Measurements from ENCODE around the gene TNC.

DNA sequence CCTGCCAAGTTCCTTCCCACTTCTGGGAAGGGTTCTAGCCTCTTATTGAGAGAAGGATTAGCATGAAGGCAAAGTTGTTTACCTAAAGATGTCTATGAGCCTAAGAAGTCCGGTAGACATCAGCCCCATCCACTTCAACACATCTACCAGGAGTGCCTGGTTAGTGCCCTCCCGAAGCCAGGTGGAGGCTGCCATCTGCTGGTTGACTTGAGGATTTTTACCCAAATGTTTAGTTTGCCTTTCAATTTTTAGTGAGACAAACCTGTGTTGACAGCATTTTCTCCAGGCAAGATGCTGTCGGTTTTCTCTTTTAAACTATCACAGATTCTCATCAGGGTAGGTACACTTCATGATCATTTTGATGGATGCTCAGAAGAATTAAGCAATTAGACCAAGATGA lies 104.0 kb downstream of the TNC start:
- TF ChIP-seq, protein P1, sequence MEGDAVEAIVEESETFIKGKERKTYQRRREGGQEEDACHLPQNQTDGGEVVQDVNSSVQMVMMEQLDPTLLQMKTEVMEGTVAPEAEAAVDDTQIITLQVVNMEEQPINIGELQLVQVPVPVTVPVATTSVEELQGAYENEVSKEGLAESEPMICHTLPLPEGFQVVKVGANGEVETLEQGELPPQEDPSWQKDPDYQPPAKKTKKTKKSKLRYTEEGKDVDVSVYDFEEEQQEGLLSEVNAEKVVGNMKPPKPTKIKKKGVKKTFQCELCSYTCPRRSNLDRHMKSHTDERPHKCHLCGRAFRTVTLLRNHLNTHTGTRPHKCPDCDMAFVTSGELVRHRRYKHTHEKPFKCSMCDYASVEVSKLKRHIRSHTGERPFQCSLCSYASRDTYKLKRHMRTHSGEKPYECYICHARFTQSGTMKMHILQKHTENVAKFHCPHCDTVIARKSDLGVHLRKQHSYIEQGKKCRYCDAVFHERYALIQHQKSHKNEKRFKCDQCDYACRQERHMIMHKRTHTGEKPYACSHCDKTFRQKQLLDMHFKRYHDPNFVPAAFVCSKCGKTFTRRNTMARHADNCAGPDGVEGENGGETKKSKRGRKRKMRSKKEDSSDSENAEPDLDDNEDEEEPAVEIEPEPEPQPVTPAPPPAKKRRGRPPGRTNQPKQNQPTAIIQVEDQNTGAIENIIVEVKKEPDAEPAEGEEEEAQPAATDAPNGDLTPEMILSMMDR (IDR thresholded peaks at IDR 0.05; ENCODE audit: extremely low read depth in 1 of 2, insufficient read depth in 1 of 2, low read depth in 1 of 2, low read length in 2 of 2) = peak; percentile 62 to 72
- TF ChIP-seq EZH2 (IDR thresholded peaks at IDR 0.05; ENCODE audit: borderline replicate concordance, low read depth, low read length, severe bottlenecking) (no peak), POLR2A (IDR thresholded peaks at IDR 0.05; ENCODE audit: low read depth, low read length) (no peak), FOS (IDR thresholded peaks at IDR 0.05; ENCODE audit: borderline replicate concordance, insufficient read depth, low read length) (no peak), JUN (IDR thresholded peaks at IDR 0.05; ENCODE audit: borderline replicate concordance, insufficient read depth, insufficient read length, low read depth) (no peak), POLR2AphosphoS5 (IDR thresholded peaks at IDR 0.05; ENCODE audit: insufficient read depth, low read depth, low read length) (no peak), GATA2 (IDR thresholded peaks at IDR 0.05; ENCODE audit: insufficient read depth, insufficient read length, low read depth, low read length) (no peak)
- TF ChIP-seq, protein P2, sequence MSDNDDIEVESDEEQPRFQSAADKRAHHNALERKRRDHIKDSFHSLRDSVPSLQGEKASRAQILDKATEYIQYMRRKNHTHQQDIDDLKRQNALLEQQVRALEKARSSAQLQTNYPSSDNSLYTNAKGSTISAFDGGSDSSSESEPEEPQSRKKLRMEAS (IDR thresholded peaks at IDR 0.05; ENCODE audit: insufficient read depth, insufficient read length) = no peak

All from endothelial cell of umbilical vein (primary cell).